Right renal pelvis (tissue), 4 donors: ENCODE results near the gene SOBP. TPM values are rescaled to one million over a fixed set of nuclear protein-coding genes. Genes with fewer than 3 reads are reported as not detected.

ENCODE experiments used
- DNase-seq, 4 donors: peaks; one replicate each; pipeline ENCODE4 v3.0.0-alpha.2; 2013; ENCODE audit warnings: low read depth in 4 of 4, low spot score in 3 of 4, missing footprints in 1 of 4
- polyA plus RNA-seq, 4 donors: library from polyadenylated mRNA; unstranded; fragments of 120-200 nt; gene quantifications; one replicate each; pipeline ENCODE4 v1.2.1, GENCODE V29; 2013; ENCODE audit not compliant: insufficient read length in 4 of 4

Gene SOBP
- polyA plus RNA-seq, 4 donors: 11.1 to 13.7 (median 12.3) TPM

DNA sequence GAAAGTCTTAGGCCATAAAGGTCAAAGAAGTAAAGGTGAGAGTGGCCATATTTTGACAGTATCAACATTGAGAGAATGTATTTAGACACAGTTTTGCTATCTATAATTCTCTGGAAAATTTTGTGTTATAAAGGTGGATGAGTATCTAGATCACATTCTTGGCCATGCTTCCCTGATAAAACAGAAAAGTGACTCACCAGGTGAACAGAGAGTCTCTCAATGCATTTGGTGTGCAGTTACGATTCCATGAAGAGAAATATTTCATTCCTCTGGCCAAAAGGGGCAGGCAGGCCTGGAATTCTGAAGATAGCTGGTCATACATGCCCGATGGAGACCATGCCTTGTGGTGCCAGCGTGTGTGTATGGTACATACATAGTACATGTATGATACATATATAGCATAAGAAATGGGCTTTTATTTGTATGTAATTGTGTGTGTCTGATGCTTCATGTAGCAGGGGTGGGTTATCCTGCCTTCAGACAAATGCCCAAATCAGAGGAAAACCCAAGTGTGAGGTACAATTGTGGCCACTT is 164.0 kb downstream of the SOBP start:
- DNase-seq: no peak

DNA sequence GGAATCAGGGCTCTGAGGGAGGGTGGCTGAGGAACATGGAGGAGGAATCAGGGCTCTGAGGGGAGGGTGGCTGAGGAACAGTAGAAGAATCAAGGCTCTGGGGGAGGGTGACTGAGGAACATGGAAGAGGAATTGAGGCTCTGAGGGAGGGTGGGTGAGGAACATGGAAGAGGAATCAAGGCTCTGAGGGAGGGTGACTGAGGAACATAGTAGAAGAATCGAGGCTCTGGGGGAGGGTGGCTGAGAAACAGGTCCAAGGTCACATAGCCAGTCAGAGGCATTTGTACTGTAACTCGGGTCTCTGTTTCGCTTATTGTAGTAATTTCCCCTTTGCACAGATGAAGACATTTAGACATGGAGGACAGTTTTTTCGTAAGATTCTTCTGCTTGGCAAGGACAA is 164.8 kb downstream of the SOBP start:
- no peak for DNase-seq

- no peak for DNase-seq
Observed at GRCh38 chr6:107655245-107655644, 165.3 kb downstream of the SOBP start.

DNA sequence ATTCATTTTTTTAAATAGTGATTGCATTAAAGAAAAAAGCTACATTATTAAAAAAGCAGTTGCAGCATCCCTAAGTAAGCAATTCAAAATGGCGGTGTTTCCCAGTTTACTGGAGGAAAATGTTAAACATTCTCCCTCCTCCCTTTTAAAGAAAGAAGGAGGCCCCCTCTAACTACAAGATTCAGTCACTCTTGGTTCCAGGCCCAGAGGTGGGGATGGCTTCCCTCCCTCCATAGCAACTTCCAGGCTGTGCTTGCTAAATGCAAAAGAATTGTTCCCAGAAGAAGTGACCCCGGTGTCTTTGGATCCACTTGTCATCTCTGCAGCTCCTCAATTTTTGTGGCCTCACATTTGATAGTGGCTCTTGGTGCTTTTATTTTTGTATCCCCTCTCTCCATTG is 165.9 kb downstream of the SOBP start:
- DNase-seq: no peak

DNA sequence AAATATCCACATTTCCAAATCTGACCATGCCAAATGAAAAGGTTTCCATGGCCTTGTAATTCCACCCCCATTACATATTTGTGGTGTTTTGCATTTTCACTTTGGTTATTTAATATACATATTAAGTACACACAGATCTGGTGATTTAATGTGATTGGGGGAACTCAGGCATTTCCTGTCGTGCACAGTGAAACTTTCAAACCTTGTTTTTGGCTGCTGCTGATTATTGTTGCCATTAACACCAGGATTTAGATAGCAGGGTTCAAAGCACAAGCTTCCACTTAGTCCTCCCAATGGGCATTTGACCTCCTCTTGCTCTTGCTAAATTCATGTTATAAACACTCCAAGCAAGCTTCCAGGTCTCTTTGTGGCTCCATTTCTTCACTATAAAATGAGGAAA is 166.5 kb downstream of the SOBP start:
- DNase-seq: no peak

DNA sequence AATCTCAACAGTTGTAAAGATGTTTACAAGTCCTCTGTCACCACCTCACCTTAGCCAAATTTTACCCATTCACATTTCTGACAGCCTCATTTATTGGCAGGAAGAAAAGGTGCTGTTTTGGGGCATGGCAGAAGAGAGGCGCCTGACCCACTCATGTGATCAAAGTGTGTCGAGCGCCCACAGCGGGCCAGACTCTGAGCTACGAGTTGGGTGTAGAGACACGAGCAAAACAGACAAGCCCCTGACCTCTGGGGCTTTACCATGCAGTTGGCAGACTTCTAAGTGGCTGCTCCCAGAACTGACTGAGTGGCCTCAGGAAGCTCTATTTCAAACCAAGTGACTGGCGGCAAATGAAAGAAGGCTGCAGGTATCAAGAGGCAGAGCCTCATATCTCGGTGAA is 167.0 kb downstream of the SOBP start:
- no peak for DNase-seq

DNA sequence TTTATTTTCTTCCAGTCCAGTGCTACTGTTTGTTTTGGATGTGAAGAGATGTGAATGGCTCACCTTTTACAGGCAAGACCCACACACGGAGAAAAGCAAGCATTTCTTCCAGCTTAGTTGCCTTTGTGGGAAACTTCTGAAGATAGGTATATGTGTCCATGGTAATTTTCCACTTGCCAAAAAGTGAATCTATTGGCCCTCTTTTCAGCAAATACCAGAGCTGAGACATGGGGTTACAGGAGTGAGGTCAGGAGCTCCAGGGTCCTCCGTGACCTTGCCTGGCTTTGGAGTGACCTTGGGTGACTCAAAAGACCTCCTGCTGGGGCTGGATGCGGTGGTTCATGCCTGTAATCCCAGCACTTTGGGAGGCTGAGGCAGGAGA is 167.4 kb downstream of the SOBP start:
- no peak for DNase-seq

GRCh38 chr6:107657755-107658461 is 168.0 kb downstream of the SOBP start:
- no peak for DNase-seq

DNA sequence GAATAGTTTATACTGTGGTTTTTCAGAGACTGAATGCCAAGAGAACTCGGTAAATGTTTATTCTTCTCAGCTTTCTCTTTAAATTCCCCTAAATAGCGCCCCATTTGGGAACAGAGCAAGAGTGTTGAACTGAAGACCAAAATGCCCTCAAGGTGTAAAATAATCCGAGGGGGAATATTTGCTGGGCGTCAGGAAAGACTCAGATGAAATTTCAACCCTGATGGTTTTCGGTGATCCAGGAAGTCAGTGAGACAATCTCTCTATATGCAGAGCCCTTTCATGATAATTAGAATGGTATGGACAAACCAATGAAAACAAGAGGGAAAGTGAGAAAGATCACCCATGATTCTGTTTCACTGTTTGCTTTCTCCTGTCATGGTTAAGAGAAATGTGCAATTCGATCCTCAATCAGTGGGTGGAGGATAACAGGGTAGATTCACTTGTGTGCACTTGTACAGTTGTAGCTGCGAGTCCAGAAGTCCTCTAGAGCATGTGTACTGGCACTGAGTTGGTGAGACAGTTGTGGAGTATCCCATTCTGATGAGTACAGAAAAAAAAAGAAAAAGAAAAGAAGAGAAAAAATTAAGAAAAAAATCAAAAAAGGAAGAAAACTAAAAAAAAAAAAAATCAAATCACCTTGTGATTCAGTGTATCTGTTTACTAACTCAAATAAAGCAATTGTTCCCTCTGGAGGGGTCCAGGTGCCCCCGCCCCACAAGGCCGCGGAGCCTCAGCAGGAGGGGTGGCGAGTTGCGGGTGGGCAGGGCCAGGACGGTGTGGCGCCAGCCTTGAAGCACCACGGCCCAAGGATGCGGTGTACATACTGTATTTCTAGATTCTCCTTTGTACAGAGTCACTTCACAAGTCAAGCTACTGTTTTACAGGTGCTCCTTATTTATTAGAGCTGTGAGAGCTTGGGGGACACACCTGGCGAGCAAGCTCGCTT is 169.3 kb downstream of the SOBP start:
- DNase-seq: no peak

DNA sequence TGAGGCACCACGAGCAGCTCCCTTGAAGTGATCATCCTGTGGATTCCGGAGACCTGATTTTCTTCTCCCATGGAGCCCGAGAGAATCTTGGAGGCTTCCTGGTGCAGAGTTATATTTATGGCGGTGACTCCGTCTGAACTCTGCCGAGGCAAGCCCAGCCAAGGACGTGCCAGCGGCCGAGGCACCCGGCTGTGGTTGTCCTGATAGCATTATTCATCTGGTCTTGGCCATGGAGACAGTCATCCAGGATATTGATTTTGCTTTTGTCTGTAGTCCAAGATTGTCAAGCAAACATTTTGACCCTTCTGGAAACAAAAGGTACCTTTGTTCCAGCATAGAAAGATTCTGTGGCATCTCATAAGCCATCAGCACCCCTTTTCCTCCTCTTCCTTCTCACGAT is 170.9 kb downstream of the SOBP start:
- no peak for DNase-seq

DNA sequence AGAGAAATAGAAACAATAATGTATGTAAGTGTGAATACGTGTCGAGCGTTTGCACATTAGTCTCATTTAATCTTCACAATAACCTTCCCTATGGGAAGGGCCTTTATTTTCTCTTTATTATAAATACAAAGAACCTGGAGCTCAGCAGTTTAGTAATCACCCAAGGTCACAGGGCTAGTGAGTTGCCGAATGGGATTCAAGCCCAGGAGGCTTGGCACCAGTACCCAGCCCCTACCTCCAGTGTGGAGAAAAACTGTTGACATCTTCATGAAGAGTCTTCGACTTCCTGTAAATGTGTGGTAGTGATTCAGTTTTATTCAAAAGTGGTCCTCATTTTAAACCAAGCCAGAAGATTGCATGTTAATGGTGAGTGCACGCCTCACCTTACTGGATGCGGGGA is 171.4 kb downstream of the SOBP start:
- DNase-seq: no peak

GRCh38 chr6:107662333-107662732 is 172.4 kb downstream of the SOBP start:
- DNase-seq: no peak

- DNase-seq: no peak
Observed at GRCh38 chr6:107663308-107663707, 173.4 kb downstream of the SOBP start.

- DNase-seq: no peak
Observed at GRCh38 chr6:107665382-107665781, 175.5 kb downstream of the SOBP start.

DNA sequence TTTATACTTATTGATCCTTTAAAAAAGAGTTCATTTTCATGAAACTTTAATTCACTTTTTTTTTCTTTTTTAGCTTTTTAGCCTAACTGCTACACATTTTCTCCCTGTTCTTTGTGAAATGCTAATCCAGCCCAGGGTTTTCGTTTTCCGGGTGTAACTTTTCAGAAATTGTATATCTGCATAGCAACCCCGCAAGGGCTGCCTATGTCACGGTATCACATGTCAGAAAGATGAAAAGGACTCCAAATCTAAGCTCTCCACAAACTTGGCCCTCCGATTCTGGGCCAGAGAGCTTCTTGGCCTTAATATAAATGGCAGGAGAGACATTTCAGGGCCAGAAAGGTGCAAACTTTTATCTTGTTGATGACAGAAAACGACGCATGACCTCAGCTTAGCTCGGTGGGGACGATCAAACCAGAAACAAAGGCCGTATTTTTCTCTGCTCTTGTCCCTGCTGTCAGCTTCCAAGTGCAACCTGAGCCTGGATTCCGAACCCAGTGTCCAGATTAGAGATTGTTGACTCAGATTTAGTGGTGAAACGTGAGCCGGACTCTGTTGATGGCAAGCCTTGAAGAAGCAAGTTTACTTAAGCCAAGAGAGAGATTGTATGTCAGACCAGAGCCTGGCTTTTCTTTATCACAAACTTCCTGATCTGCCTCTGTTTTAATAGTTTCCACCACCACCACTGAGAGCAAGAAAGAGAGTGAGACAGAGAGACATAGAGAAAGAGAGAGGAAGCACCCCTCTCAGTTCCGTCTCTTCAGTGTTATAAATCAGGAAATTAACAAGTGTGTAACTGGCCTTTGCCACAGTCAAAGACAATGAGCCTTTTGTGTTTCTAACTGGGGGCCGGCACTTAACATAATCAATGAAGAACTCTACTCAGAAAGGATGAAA is 176.4 kb downstream of the SOBP start:
- DNase-seq: no peak

DNA sequence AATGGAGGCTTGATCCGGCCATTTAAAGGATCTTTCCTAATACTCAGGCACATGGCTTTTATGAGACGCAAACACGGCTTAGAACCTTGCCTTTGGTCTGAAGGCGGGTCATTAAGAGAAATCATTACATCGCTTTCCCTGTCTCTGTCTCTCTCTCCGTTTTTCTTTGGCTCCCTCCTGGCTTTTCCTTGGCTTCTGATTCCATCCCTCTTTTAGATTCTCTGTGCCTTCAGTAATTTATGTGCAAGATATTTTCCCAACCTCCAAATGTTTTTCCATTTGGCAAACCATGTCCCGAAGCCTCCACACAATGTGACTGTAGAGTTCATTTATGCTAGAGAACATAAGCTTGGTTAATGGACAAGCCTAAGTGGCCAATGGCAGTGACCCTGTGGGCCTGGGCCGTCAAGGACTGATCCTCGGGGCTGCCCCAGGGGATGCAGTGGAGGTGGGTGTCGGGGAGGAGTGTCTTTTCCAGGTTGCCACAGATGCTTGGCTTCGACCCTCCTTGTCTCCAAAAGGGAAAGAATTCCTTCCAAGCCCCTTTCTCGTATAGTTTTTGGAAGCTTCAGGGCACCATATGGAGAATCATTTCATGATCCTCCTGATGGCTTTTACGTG is 177.2 kb downstream of the SOBP start:
- DNase-seq: no peak

- DNase-seq: no peak
Observed at GRCh38 chr6:107667790-107668189, 177.9 kb downstream of the SOBP start.

GRCh38 chr6:107668743-107669474 is 179.0 kb downstream of the SOBP start:
- no peak for DNase-seq

DNA sequence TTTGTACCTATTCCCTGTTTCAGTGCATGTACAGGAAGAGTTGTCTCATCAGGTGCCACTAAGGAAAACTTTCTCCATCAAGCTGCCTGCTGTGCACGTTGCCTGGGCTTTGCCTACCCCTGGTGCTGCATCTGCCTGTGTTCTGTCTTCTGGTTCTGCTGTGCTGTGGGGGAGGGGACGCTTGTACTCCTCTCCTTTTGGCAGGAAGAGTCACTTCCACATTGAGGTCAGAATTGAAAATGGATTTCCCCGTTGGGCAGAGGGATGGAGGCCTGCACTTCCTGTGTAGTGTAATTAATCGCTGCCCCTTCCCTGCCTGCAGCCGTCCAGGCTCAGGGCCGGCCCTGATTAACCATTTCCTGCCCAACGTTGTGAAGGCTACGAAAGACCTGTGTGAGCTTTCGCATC is 180.9 kb downstream of the SOBP start:
- no peak for DNase-seq

GRCh38 chr6:107673076-107673494 is 183.2 kb downstream of the SOBP start:
- no peak for DNase-seq
